ENCODE results near the gene NUP160.

DNA sequence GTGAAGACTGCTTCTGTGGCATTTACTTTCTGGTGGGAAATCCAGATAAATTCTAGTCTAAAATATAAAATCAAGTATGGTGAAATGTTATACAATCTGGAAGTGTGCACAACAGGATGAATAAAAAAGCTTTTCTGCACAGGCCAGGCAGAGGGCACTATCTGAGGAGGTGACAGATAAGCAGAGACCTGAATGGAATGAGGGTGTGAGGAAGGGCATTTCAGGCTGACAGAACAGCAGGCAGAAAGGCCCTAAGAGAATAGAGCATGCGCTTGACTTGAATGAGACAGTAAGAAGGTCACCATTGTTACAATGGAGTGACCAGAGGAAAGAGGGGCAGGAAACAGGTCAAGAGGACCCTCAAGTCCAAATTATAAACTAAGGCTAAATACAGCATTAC is 47.4 kb downstream of the NUP160 start:
- TF ChIP-seq, protein P1, sequence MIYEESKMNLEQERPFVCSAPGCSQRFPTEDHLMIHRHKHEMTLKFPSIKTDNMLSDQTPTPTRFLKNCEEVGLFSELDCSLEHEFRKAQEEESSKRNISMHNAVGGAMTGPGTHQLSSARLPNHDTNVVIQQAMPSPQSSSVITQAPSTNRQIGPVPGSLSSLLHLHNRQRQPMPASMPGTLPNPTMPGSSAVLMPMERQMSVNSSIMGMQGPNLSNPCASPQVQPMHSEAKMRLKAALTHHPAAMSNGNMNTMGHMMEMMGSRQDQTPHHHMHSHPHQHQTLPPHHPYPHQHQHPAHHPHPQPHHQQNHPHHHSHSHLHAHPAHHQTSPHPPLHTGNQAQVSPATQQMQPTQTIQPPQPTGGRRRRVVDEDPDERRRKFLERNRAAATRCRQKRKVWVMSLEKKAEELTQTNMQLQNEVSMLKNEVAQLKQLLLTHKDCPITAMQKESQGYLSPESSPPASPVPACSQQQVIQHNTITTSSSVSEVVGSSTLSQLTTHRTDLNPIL (CRISPR knock-in tag; IDR thresholded peaks at IDR 0.05; ENCODE audit: low read depth): no peak
- TF ChIP-seq ISL1 (CRISPR knock-in tag; IDR thresholded peaks at IDR 0.05) (no peak), ZFP3 (CRISPR knock-in tag; IDR thresholded peaks at IDR 0.05) (no peak), ZFP30 (CRISPR knock-in tag; IDR thresholded peaks at IDR 0.05) (no peak), TOX (CRISPR knock-in tag; IDR thresholded peaks at IDR 0.05; ENCODE audit: borderline replicate concordance) (no peak), ARNTL (CRISPR knock-in tag; IDR thresholded peaks at IDR 0.05; ENCODE audit: borderline replicate concordance, low read depth) (no peak), SNAI2 (CRISPR knock-in tag; IDR thresholded peaks at IDR 0.05) (no peak), RARB (CRISPR knock-in tag; IDR thresholded peaks at IDR 0.05) (no peak), TCF4 (CRISPR knock-in tag; IDR thresholded peaks at IDR 0.05; ENCODE audit: borderline replicate concordance) (no peak), ZNF8 (CRISPR knock-in tag; IDR thresholded peaks at IDR 0.05) (no peak), GLIS3 (CRISPR knock-in tag; IDR thresholded peaks at IDR 0.05) (no peak), ZC3H10 (CRISPR knock-in tag; IDR thresholded peaks at IDR 0.05) (no peak)
- TF ChIP-seq, protein P2, sequence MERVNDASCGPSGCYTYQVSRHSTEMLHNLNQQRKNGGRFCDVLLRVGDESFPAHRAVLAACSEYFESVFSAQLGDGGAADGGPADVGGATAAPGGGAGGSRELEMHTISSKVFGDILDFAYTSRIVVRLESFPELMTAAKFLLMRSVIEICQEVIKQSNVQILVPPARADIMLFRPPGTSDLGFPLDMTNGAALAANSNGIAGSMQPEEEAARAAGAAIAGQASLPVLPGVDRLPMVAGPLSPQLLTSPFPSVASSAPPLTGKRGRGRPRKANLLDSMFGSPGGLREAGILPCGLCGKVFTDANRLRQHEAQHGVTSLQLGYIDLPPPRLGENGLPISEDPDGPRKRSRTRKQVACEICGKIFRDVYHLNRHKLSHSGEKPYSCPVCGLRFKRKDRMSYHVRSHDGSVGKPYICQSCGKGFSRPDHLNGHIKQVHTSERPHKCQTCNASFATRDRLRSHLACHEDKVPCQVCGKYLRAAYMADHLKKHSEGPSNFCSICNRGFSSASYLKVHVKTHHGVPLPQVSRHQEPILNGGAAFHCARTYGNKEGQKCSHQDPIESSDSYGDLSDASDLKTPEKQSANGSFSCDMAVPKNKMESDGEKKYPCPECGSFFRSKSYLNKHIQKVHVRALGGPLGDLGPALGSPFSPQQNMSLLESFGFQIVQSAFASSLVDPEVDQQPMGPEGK (CRISPR knock-in tag; IDR thresholded peaks at IDR 0.05; ENCODE audit: borderline replicate concordance): no peak
- TF ChIP-seq, protein P3, sequence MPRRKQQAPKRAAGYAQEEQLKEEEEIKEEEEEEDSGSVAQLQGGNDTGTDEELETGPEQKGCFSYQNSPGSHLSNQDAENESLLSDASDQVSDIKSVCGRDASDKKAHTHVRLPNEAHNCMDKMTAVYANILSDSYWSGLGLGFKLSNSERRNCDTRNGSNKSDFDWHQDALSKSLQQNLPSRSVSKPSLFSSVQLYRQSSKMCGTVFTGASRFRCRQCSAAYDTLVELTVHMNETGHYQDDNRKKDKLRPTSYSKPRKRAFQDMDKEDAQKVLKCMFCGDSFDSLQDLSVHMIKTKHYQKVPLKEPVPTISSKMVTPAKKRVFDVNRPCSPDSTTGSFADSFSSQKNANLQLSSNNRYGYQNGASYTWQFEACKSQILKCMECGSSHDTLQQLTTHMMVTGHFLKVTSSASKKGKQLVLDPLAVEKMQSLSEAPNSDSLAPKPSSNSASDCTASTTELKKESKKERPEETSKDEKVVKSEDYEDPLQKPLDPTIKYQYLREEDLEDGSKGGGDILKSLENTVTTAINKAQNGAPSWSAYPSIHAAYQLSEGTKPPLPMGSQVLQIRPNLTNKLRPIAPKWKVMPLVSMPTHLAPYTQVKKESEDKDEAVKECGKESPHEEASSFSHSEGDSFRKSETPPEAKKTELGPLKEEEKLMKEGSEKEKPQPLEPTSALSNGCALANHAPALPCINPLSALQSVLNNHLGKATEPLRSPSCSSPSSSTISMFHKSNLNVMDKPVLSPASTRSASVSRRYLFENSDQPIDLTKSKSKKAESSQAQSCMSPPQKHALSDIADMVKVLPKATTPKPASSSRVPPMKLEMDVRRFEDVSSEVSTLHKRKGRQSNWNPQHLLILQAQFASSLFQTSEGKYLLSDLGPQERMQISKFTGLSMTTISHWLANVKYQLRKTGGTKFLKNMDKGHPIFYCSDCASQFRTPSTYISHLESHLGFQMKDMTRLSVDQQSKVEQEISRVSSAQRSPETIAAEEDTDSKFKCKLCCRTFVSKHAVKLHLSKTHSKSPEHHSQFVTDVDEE (CRISPR knock-in tag; IDR thresholded peaks at IDR 0.05): no peak
